Breast epithelium (tissue), 4 donors: ENCODE measurements around the gene YES1. TPM values are rescaled to one million over a fixed set of nuclear protein-coding genes. Genes with fewer than 3 reads are reported as not detected.

Source experiments
- DNase-seq, 2 donors: peaks; one replicate each; pipeline ENCODE4 v3.0.0-alpha.2; 2019; ENCODE audit warnings: low spot score in 2 of 2
- H3K27ac ChIP-seq, 2 donors: fragments of 200-600 bp; sonication (generic) in 1 of 2; one replicate each; pipeline ENCODE4 v1.5.1; 2016 to 2019; ENCODE audit warnings: mild to moderate bottlenecking in 1 of 2
- H3K27me3 ChIP-seq, 2 donors: fragments of 200-600 bp; sonication (generic) in 1 of 2; one replicate each; pipeline versions ENCODE4 v1.5.1 to v1.6.0; 2017 to 2019; ENCODE audit warnings: control low read depth in 1 of 2, mild to moderate bottlenecking in 1 of 2
- H3K36me3 ChIP-seq: fragments of 200-600 bp; one replicate; pipeline ENCODE4 v1.5.1; 2019
- H3K4me1 ChIP-seq, 2 donors: fragments of 200-600 bp; sonication (generic); one replicate each; pipeline ENCODE4 v1.5.1; 2016 to 2019; ENCODE audit warnings: control low read depth in 1 of 2
- H3K4me3 ChIP-seq, 3 donors: fragments of 200-600 bp; sonication (generic); 1 replicate in 2 of 3; 2 replicates in 1 of 3; pipeline ENCODE4 v1.5.1; 2016 to 2019; ENCODE audit warnings: mild to moderate bottlenecking in 3 of 3, moderate library complexity in 2 of 3
- H3K9me3 ChIP-seq, 2 donors: fragments of 200-600 bp; sonication (generic) in 1 of 2; one replicate each; pipeline ENCODE4 v1.5.1; 2016 to 2019; ENCODE audit warnings: control low read depth in 1 of 2
- CTCF ChIP-seq, 3 donors: fragments of 450-650 bp; IDR thresholded peaks; one replicate each; pipeline ENCODE4 v1.5.1; 2016 to 2017; ENCODE audit warnings: antibody characterized with exemption in 3 of 3, mild to moderate bottlenecking in 3 of 3, moderate library complexity in 3 of 3
- POLR2A ChIP-seq: fragments of 450-650 bp; IDR thresholded peaks from one replicate; pipeline ENCODE4 v1.6.1; 2016; ENCODE audit warnings: antibody characterized with exemption, mild to moderate bottlenecking, moderate library complexity
- POLR2AphosphoS5 ChIP-seq, 3 donors: sonication (generic); formaldehyde crosslinking; IDR thresholded peaks; one replicate each; pipeline ENCODE4 v1.6.1; 2017; ENCODE audit warnings: antibody characterized with exemption in 3 of 3
- intact Hi-C: fragments of 100-400 bp; cut with DNase I; formaldehyde crosslinking; loops from one replicate; pipeline ENCODE4 v1.15.1; 2023; ENCODE audit warnings: low total_unique reads
- total RNA-seq, 3 donors: library from RNA; depleted of rRNA; stranded (reverse); fragments of >200 nt; gene quantifications; one replicate each; pipeline ENCODE4 v1.1.0, GENCODE V29; 2016

Gene YES1
- total RNA-seq, 3 donors from 2014 or later = 108 to 150 (median 136) TPM

- no peak overlapping the region for H3K4me3 ChIP-seq
- DNase-seq = no peak
- no peaks in the 10 kb centered on the region for H3K27me3 ChIP-seq
- TF ChIP-seq POLR2A = no peak
- no peak for TF ChIP-seq POLR2AphosphoS5 (IDR thresholded peaks at IDR 0.05)
- TF ChIP-seq CTCF (IDR thresholded peaks at IDR 0.05) = no peak
- no peaks in the 10 kb centered on the region for H3K4me1 ChIP-seq
- H3K36me3 ChIP-seq = no peaks in the 10 kb centered on the region
- intact Hi-C loops = no loop called here
- H3K27ac ChIP-seq = no peak overlapping the region
- no peaks in the 10 kb centered on the region for H3K9me3 ChIP-seq
Observed at GRCh38 chr18:848062-848861, 36.2 kb upstream of the YES1 start.

GRCh38 chr18:845152-845819, 33.2 kb upstream of the YES1 start:
- DNase-seq = no peak
- Histone ChIP-seq H3K36me3 (no peaks in the 10 kb centered on the region), H3K4me1 (no peaks in the 10 kb centered on the region), H3K27me3 (no peaks in the 10 kb centered on the region), H3K9me3 (no peaks in the 10 kb centered on the region), H3K4me3 (no peak overlapping the region), H3K27ac (peak overlapping the region; percentile 4 to 48)
- intact Hi-C loops = no loop called here
- TF ChIP-seq POLR2AphosphoS5 (IDR thresholded peaks at IDR 0.05) (no peak), POLR2A (no peak)

- intact Hi-C loops = no loop called here
- no peak overlapping the region for H3K27ac ChIP-seq
- H3K9me3 ChIP-seq = no peaks in the 10 kb centered on the region
- TF ChIP-seq POLR2AphosphoS5 (IDR thresholded peaks at IDR 0.05) = no peak
- no peak for TF ChIP-seq CTCF (IDR thresholded peaks at IDR 0.05)
- no peak for TF ChIP-seq POLR2A
- H3K4me1 ChIP-seq = no peaks in the 10 kb centered on the region
- no peaks in the 10 kb centered on the region for H3K36me3 ChIP-seq
- H3K4me3 ChIP-seq = no peak overlapping the region
- DNase-seq = no peak
- no peaks in the 10 kb centered on the region for H3K27me3 ChIP-seq
Observed at GRCh38 chr18:841647-842370, 29.8 kb upstream of the YES1 start.

GRCh38 chr18:840516-840915, 28.5 kb upstream of the YES1 start:
- intact Hi-C loops = no loop called here
- TF ChIP-seq POLR2A (no peak), CTCF (IDR thresholded peaks at IDR 0.05) (no peak), POLR2AphosphoS5 (IDR thresholded peaks at IDR 0.05) (no peak)
- no peak for DNase-seq

GRCh38 chr18:840023-840408, 28.0 kb upstream of the YES1 start:
- DNase-seq = no peak
- Histone ChIP-seq H3K9me3 (no peaks in the 10 kb centered on the region), H3K27ac (peak overlapping the region in 1 of 2 donors; percentile 4), H3K27me3 (no peaks in the 10 kb centered on the region), H3K36me3 (no peaks in the 10 kb centered on the region), H3K4me3 (no peak overlapping the region), H3K4me1 (no peaks in the 10 kb centered on the region)
- TF ChIP-seq POLR2A (no peak), CTCF (IDR thresholded peaks at IDR 0.05) (no peak), POLR2AphosphoS5 (IDR thresholded peaks at IDR 0.05) (no peak)
- intact Hi-C loops = no loop called here

More at GRCh38 chr18:840516-840915, 28.5 kb upstream of the YES1 start:
- Histone ChIP-seq H3K9me3 (no peaks in the 10 kb centered on the region), H3K27ac (no peak overlapping the region), H3K27me3 (no peaks in the 10 kb centered on the region), H3K4me1 (no peaks in the 10 kb centered on the region), H3K36me3 (no peaks in the 10 kb centered on the region), H3K4me3 (no peak overlapping the region)
